HG02885 (cell line): ENCODE results near the gene SLC22A12.

Experiments used
- ATAC-seq: cut with Tn5 transposase; IDR thresholded peaks from one replicate; pipeline ENCODE4 v1.9.1; 2021; ENCODE audit warnings: mild to moderate bottlenecking; ENCODE audit not compliant: unreplicated experiment, poor library complexity

The SLC22A12 gene

GRCh38 chr11:64602466-64603070 is 11.5 kb downstream of the SLC22A12 start:
- no peak for ATAC-seq

- no peak for ATAC-seq
Measured at GRCh38 chr11:64603411-64604110, 12.5 kb downstream of the SLC22A12 start.

- ATAC-seq: no peak
Measured at GRCh38 chr11:64604458-64605243, 13.6 kb downstream of the SLC22A12 start.

GRCh38 chr11:64605244-64605560 is 14.2 kb downstream of the SLC22A12 start:
- no peak for ATAC-seq

GRCh38 chr11:64605656-64606585 is 14.9 kb downstream of the SLC22A12 start:
- no peak for ATAC-seq

GRCh38 chr11:64606796-64607380 is 15.9 kb downstream of the SLC22A12 start:
- ATAC-seq: no peak

- no peak for ATAC-seq
Measured at GRCh38 chr11:64607381-64607985, 16.5 kb downstream of the SLC22A12 start.

- no peak for ATAC-seq
Measured at GRCh38 chr11:64608046-64608445, 17.0 kb downstream of the SLC22A12 start.

GRCh38 chr11:64608636-64609035 is 17.6 kb downstream of the SLC22A12 start:
- ATAC-seq: no peak

- no peak for ATAC-seq
Measured at GRCh38 chr11:64609436-64610047, 18.5 kb downstream of the SLC22A12 start.

- no peak for ATAC-seq
Measured at GRCh38 chr11:64610596-64610995, 19.6 kb downstream of the SLC22A12 start.

GRCh38 chr11:64611176-64611575 is 20.2 kb downstream of the SLC22A12 start:
- ATAC-seq: no peak

- no peak for ATAC-seq
Measured at GRCh38 chr11:64611869-64612646, 21.0 kb downstream of the SLC22A12 start.

- no peak for ATAC-seq
Measured at GRCh38 chr11:64613648-64614047, 22.6 kb downstream of the SLC22A12 start.

- no peak for ATAC-seq
Measured at GRCh38 chr11:64614917-64615316, 23.9 kb downstream of the SLC22A12 start.

- ATAC-seq: no peak
Measured at GRCh38 chr11:64616817-64617216, 25.8 kb downstream of the SLC22A12 start.

GRCh38 chr11:64619196-64619595 is 28.2 kb downstream of the SLC22A12 start:
- ATAC-seq: no peak

- ATAC-seq: no peak
Measured at GRCh38 chr11:64619811-64620380, 28.9 kb downstream of the SLC22A12 start.
